Stimulated activated CD8-positive, alpha-beta memory T cell treated with anti-CD3 and anti-CD28 coated beads, Interleukin-7, amount 100 ng/mL, for 1 hour (primary cell): ENCODE measurements around the gene RNF215.

Source experiments
- DNase-seq, 2 donors: peaks; one replicate each; pipeline ENCODE4 v3.0.0-alpha.2; 2020; ENCODE audit warnings: low read depth in 2 of 2

Gene RNF215

GRCh38 chr22:30397656-30398635 is 10.7 kb upstream of the RNF215 start:
- no peak for DNase-seq

- DNase-seq: peak; percentile 14 to 25
Observed at GRCh38 chr22:30396871-30397655, 9.9 kb upstream of the RNF215 start, which contains the start of gene SEC14L2. TSS of gene SEC14L2 (plus strand) at chr22:30397018. CDS start at chr22:30397117, 99 bp downstream.

- no peak for DNase-seq
Observed at GRCh38 chr22:30393885-30394284, 6.7 kb upstream of the RNF215 start.

GRCh38 chr22:30393322-30393680 is 6.1 kb upstream of the RNF215 start:
- no peak for DNase-seq

GRCh38 chr22:30392661-30393321 is 5.6 kb upstream of the RNF215 start:
- DNase-seq: no peak

GRCh38 chr22:30390974-30391691 is 3.9 kb upstream of the RNF215 start:
- DNase-seq: peak; percentile 51 to 58

- DNase-seq: no peak
Observed at GRCh38 chr22:30386608-30386959, 627 bp downstream of the RNF215 start.

- DNase-seq: no peak
Observed at GRCh38 chr22:30385942-30386341, 1.3 kb downstream of the RNF215 start.

- no peak for DNase-seq
Observed at GRCh38 chr22:30383061-30383460, 4.2 kb downstream of the RNF215 start.

- DNase-seq: no peak
Observed at GRCh38 chr22:30382340-30382739, 4.9 kb downstream of the RNF215 start.

- no peak for DNase-seq
Observed at GRCh38 chr22:30381264-30381663, 5.9 kb downstream of the RNF215 start.

- no peak for DNase-seq
Observed at GRCh38 chr22:30380011-30380410, 7.2 kb downstream of the RNF215 start.

GRCh38 chr22:30375312-30375849 is 11.8 kb downstream of the RNF215 start:
- no peak for DNase-seq

- no peak for DNase-seq
Observed at GRCh38 chr22:30373331-30374325, 13.6 kb downstream of the RNF215 start.

- DNase-seq: no peak
Observed at GRCh38 chr22:30372915-30373314, 14.3 kb downstream of the RNF215 start.

- no peak for DNase-seq
Observed at GRCh38 chr22:30371981-30372380, 15.2 kb downstream of the RNF215 start.

GRCh38 chr22:30371321-30371720 is 15.9 kb downstream of the RNF215 start:
- DNase-seq: no peak

- DNase-seq: no peak
Observed at GRCh38 chr22:30370641-30371230, 16.5 kb downstream of the RNF215 start.

GRCh38 chr22:30368420-30368819 is 18.8 kb downstream of the RNF215 start:
- DNase-seq: no peak

- no peak for DNase-seq
Observed at GRCh38 chr22:30365891-30366290, 21.3 kb downstream of the RNF215 start.
